HG02588 (cell line): Measurements from ENCODE around the gene HARBI1.
"Not testable (repeated sequence)": the region's sequence is repeated elsewhere in the genome, so short reads cannot be mapped to it uniquely, and the experiment has no call there.

Experiments
- ATAC-seq: cut with Tn5 transposase; IDR thresholded peaks from one replicate; pipeline ENCODE4 v1.9.1; 2021; ENCODE audit warnings: mild to moderate bottlenecking, moderate library complexity; ENCODE audit not compliant: unreplicated experiment

Gene HARBI1

DNA sequence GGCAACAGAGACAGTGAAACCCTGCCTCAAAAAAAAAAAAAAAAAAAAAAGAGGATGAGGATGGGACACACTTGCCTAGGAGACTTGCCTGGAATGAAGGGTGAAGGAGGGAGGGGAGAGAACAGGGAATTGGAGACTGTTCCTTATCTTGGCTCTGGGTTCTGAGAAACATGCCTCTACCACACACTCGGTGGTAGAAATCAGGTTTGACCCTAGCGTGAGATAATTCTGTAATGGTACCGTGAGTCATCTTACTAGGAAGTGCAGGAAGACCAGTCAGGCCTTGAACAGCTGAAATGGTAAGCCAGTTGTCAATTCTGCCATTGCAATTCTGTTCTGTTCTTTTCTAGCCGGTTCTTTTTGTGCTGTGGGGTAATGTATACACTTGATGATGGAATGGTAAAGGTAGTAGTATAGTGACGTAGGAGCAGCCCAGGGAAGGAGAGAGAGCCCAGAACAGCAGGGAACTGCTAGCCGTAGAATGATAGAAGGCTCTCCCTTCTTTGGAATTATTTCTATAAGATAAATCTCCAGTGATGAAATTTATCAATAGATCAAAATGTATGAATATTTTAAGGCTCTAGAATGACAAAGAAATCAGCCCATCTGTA, 19.3 kb downstream of the HARBI1 start:
- no peak for ATAC-seq

DNA sequence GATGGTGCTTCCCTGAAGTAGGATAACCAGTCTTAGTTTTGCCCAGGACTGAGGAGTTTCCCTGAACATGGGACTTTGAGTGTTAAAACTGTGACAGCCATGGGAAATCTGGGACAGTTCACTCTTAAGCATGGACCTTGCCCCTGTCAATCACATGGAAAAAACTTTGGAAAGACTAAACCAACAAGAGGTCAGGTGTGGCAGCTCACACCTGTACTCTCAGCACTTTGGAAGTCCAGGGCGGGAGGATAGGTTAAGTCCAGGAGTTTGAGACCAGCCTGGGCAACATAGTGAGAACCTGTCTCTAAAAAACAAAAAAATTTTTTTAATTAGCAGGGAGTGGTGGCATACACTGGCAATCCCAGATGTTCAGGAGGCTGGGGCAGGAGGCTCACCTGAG, 19.9 kb downstream of the HARBI1 start:
- no peak for ATAC-seq

DNA sequence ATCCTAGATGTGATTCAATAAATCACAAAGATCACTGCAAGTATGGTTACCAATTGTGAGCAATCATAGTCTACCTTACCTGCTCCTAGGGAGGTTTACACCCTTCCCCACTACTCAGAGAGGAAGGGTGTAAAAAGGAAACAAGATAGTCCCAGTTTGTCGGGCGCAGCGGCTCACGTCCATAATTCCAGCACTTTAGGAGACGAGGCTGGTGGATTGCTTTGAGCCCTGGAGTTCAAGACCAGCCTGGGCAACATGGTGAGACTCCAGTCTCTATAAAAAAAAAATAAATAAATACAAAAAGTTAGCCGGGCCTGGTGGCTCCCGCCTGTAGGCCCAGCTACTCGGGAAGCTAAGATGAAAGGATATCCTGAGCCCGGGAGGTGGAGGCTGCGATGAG, 22.2 kb downstream of the HARBI1 start:
- no peak for ATAC-seq

DNA sequence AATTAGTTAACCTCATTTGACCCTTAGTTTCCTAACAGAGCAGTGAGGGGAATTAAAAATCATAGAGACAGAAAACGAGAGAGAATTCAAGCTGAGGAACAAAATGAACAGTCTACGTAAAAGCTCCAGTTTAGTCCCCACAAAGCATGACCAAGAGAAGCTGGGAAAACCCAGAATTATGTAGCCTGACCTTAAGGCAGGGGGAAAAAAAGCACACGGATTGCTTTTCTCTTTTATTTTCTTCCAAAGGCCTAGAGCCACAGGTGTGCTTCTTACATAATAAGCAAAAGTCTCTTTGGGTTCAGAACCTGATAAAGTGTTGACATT, 22.7 kb downstream of the HARBI1 start:
- ATAC-seq, result no peak

DNA sequence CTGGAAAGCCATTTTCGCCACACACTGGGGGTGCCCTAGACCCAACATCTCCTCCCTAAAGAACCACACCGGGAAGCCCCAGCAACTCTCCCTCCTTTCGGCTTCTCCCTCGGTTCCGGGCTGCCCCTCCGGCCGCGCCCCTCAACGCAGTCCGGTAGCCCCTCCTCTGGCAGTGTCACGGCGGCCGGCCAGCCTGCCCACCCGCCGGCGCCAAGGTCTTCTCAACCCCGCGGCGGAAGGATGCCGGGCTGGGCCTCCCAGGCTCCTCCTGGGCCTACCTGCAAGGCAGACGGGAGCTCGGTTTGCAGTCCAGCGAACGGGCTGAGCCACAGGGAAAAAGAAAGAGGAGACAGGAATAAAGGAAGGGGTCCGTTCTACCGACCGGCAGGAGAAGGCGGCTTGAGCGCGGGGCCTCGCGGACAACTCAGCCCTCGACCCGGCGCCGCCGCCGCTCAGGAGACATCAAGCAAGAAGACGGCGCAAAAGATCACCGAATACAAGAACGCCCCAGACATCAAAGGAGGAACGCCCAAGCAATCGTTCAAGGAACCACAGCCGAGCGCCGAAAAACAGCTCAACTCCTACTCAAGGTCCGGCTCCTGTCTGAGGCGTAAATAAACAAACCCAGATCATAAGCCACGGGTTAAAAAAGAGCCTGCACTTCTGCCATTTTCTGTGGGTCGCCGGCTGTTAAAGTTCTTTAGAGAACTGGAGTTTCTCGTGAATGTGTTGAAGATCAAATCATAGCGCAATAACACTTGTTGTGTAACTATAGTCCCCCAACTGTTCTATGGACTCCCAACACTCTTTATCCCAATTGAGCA, 23.3 kb downstream of the HARBI1 start, which contains the start of gene AMBRA1:
Gene AMBRA1 (minus strand): TSS at position 474 of the 824 bp plus-strand sequence. CDS start 45,643 bp downstream, outside the sequence.
- ATAC-seq, result peak; percentile 69

DNA sequence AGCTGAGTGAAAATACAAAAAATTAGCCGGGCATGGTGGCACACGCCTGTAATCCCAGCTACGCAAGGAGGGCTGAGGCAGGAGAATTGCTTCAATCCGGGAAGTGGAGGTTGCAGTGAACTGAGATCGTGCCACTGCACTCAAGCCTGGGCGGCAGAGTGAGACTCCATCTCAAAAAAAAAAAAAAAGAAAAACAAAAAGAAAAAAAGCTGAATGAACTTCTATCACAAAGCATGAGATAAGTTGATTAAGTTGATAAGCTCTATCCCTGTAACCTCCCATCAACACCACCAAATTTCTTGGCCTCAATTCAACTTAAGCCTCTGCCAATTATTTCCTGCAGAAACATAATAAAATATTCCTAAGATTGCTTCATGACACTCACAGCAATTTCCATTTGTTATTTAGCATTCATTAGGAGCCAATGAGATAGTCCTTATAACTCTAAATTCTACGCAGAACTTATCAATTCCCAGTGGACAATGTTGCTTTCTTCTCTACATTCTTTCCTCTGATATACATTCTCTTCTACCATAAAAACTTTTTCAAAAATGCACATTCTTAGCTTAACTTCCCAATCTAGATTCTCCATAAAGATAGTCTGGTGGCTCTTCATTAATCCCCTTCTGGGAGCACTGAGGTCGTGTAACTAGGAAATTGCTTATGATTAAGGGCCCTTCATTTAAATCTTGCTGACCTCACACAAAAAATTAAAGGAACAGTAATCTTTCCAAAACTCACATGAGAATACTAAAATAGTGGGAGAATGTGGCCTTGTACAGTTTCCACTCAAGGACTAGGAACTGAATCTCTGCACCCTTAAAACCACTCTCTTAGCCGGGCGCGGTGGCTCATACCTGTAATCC, 26.1 kb downstream of the HARBI1 start:
- ATAC-seq, result no peak

DNA sequence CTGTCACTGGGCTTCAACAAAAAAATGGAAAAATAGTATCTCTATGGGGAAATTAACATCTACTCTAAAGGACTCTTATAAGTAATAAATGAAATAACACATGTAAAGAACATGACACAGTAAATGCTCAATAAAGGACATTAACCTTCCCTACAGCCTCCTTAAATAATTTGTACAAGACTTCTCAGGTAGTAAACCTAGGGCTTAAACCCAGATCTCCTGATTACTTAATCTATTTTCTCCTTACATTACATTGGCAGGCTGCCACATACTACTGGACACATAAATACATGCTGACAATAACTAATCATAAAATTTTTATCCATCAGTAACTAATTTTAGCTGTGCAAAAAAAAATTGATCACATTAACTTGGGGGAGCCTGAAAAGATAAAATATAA, 28.1 kb downstream of the HARBI1 start:
- no peak for ATAC-seq

DNA sequence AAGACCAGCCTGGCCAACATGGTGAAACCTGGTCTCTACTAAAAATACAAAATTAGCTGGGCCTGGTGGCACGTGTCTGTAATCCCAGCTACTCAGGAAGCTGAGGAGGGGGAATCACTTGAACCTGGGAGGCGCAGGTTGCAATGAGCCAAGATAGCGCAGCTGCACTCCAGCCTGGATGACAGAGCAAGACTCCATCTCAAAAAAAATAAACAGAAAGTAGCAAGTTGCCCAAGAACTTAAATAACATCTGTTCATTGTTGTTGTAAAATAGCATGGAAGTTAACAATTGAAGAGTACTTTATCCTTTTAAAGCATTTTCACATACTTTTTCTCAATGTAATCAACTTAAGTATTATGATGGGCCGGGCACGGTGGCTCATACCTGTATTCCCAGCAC, 28.9 kb downstream of the HARBI1 start:
- ATAC-seq, result no peak

DNA sequence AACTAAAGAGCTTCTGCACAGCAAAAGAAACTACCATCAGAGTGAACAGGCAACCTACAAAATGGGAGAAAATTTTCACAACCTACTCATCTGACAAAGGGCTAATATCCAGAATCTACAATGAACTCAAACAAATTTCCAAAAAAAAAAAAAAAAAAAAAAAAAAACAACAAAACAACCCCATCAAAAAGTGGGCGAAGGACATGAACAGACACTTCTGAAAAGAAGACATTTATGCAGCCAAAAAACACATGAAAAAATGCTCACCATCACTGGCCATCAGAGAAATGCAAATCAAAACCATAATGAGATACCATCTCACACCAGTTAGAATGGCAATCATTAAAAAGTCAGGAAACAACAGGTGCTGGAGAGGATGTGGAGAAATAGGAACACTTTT, 33.5 kb downstream of the HARBI1 start:
- ATAC-seq, result not testable (repeated sequence)

DNA sequence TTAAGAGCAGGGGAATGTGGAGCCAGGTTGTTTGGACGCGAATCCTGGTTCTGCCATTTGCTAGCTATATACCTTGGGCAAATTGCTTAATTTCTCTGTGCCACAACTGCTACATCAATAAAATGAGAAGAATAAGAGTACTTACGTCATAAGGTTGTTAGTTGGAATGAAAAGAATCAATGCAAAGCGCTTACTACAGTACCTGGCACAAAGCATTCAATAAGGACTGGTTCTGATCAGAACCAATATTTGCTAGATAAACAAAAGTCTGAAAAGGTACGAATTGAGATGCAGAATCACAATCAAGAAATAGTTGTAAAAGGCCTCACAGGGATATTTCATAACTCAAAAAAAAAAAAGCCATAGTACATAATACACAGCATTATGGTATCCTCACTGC, 34.4 kb downstream of the HARBI1 start:
- ATAC-seq, result no peak

DNA sequence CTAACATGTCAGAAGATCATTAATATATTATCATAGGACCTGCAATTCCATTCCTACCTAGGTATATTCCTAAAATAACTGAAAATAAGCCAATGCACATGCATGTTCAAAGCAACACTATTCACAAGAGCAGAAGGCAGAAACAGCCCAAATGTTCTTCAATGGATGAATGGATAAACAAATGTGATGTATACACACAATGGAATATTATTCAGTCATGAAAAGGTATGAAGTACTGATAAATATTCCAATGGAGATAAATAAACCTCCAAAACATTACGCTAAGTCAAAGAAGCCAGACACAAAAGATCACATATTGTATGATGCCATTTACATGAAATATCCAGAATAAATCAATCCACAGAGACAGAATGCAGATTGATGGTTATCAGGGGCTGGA, 40.0 kb downstream of the HARBI1 start:
- ATAC-seq, result no peak

DNA sequence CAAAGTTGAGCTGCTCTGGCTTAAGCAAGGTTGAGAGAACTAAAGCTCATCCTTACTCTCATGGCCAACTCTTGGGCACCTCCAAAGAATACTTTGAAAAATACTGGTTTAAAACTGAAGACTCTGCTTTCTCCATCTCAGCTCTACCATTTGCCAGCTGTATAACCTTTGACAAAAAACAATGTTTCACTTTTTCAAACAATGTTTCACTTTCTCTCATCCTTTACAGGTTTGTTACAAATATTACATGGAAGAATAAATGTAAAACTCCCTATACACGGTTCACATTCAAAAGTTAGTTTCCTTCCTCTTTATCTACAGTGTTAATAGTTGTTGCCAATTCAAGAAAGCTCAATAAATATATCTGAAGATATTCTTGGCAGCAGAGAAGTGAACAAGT, 42.4 kb downstream of the HARBI1 start:
- no peak for ATAC-seq

DNA sequence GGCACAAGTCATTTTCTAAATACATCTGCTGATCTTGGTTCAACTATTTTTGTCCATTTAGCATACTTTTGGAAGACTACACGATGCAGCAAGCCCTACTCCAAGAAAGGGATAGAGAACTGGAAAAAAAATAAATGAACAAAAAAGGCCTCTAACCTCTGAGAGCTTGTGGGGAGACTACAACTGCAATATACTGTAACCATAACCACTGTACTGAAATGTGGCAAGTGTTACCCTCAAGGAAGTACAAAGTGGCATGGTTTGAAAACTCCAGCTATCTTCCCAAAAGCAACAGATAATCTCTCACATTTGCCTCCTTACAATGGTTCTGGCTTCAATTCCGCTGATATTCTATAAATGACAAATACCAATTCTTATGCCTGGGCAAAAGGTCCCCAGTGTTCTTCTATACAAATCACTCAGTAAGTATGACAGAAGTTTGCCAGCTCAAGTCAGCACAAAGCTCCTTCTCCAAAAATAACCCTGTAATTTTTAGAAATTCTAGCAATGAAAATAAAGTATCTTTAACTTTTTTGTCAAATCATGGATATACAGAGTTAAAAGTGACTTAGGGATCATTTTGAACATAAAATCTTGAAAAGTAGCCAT, 46.1 kb downstream of the HARBI1 start:
- ATAC-seq, result no peak

DNA sequence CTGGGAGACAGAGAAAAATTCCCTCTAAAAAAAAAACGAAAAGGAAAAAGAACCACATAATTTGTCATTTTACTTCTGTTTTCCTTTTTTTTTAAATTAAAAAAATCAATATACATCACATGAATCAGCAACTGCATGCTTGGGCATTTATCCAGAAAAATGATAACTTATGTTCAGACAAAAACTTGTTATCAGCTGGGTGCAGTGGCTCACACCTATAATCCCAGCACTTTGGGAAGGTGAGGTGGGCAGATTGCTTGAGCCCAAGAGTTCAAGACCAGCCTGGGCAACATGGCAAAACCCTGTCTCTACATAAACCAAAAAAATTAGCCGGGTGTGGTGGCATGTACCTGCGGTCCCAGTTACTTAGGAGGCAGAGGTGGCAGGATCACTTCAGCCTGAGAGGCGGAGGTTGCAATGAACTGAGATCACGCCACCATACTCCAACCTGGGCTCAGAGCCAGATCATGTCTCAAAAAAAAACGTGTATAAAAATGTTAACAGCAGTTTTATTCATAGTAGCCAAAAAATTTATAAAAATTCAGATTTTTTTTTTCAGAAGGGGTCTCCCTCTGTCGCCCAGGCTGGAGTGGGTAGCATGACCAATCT, 51.7 kb downstream of the HARBI1 start:
- no peak for ATAC-seq

DNA sequence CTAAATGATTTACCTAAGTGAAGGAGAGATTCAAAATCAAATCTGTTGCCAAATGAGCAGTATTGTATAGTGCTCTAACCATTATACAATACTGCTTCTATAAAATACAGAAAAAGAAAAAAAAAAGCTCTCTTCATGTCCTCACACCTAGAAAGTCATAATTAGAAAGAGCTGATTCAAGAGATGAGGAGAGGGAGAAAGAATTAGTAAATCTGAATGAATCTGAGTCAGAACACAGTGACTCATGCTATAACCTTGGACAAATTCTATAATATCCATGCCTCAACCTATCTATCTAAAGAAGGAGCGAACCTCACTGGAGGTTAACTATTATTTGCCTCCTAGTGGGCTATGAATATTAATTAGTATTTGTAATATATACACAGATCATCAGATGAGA, 52.6 kb downstream of the HARBI1 start:
- no peak for ATAC-seq

DNA sequence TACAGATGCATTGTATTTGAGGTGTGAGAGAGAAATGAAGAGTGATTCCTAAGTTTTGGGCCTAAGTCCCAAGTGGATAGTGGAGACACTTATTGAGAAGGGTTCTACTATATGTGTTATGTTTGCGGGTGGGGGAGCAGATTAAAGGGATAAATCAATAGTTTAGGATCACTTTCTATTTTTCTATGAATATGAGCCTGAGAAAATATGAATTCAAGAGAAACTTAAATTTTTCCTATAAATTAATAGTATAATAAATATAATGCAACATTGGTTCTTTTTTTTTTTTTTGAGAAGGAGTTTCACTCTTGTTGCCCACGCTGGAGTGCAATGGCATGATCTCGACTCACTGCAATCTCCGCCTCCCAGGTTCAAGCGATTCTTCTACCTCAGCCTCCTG, 54.5 kb downstream of the HARBI1 start:
- ATAC-seq, result no peak

DNA sequence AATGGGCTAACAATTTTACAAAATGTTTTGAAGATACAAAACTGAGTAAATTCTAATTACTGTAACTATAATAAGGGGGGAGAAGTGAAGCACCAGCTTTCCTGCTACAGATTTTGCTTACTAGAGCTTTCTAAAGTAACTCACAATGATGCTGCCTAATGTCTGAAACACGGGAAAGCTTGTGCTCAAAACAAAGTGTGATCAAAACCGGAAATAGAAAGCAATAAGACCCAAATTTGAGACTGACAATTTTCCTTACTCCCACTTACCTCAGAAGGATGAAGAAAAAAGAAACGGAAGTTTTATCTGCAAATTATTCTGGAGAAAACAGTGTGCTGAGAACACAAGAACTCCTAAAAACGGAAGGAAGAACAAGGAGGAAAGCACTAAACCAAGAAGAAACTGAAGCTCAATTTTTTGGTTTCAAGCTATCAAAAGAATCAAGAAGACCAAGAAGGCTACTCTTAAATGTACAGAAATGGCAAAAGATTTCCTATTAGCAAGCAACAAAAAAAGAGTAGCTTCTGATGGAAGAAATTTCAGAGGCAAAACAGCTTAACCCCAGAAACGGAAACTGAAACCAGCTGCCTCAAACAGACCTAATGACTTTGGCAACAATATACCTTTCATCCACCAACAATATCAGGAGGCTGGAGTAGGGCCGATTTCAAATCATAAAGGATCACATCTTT, 56.6 kb downstream of the HARBI1 start:
- no peak for ATAC-seq

DNA sequence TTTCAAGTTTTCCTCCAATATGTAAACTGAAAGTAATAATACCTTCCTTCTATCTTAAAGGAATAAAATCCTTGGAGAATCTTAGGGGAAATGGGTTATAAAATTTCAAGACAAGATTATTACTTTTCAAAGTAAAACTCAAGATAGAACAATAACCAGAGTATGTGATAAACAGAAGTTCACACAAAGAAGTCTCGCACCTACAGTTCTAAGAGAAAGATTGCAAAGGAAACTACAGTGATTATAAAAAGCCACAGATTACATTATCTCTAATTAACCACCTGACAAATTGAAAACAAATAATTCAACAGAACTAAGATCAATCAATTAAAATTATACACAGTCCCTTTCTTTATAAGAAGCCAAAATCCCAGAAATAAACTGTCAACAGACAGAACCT, 57.2 kb downstream of the HARBI1 start:
- ATAC-seq, result no peak

DNA sequence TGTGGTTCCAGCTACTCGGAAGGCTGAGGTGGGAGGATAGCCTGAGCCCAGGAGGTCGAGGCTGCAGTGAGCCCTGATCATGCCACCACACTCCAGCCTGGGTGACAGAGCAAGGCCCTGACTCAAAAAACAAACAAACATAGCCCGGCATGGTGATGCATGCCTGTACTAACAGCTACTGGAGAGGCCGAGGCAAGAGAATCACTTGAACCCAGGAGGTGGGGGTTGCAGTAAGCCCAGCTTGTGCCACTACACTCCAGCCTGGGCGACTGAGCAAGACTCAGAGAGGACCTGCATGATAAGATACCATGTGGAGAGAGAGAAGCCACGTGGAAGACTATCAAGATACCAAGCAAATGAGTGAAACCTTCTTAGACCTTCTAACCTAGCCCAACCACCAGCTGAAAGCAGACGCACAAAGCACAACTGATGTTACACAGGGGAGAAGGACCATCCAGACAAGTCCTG, 59.3 kb downstream of the HARBI1 start:
- ATAC-seq, result no peak
